ENCODE results near the gene MUC6.

The MUC6 gene

GRCh38 chr11:1036303-1036923 lies at the start of gene MUC6:
MUC6 (minus strand) TSS chr11:1036718; CDS start chr11:1036655, 63 bp downstream.
- no peak for DNase-seq

GRCh38 chr11:1085440-1086170 lies 49.1 kb upstream of the MUC6 start:
- DNase-seq = no peak

GRCh38 chr11:1084561-1085439 lies 48.3 kb upstream of the MUC6 start:
- DNase-seq = no peak

- DNase-seq = no peak
Observed at GRCh38 chr11:1083621-1084551, 47.4 kb upstream of the MUC6 start.

- no peak for DNase-seq
Observed at GRCh38 chr11:1082728-1083620, 46.5 kb upstream of the MUC6 start.

GRCh38 chr11:1082346-1082727 lies 45.8 kb upstream of the MUC6 start:
- DNase-seq = no peak

- DNase-seq = no peak
Observed at GRCh38 chr11:1081601-1082311, 45.2 kb upstream of the MUC6 start.

GRCh38 chr11:1078191-1078601 lies 41.7 kb upstream of the MUC6 start:
- DNase-seq = no peak

- no peak for DNase-seq
Observed at GRCh38 chr11:1077417-1078119, 41.0 kb upstream of the MUC6 start.

GRCh38 chr11:1077033-1077416 lies 40.5 kb upstream of the MUC6 start:
- DNase-seq = no peak

- DNase-seq = no peak
Observed at GRCh38 chr11:1076061-1076665, 39.6 kb upstream of the MUC6 start.

GRCh38 chr11:1075341-1075911 lies 38.9 kb upstream of the MUC6 start:
- no peak for DNase-seq

GRCh38 chr11:1074244-1075221 lies 38.0 kb upstream of the MUC6 start, which contains the start of gene MUC2:
MUC2 (plus strand) TSS chr11:1074874.
- DNase-seq = no peak

- no peak for DNase-seq
Observed at GRCh38 chr11:1073851-1074243, 37.3 kb upstream of the MUC6 start.

GRCh38 chr11:1073261-1073724 lies 36.8 kb upstream of the MUC6 start:
- DNase-seq = peak; percentile 20

GRCh38 chr11:1072821-1073231 lies 36.3 kb upstream of the MUC6 start:
- no peak for DNase-seq

GRCh38 chr11:1072116-1072820 lies 35.8 kb upstream of the MUC6 start:
- peak; percentile 42 for DNase-seq

Measured in EL (cell line).